HG02852 (cell line): ENCODE measurements around the gene MUSTN1.
A peak's percentile ranks its signal among the peaks of the same experiment; 100 is the strongest.

Experiments used
- ATAC-seq: cut with Tn5 transposase; IDR thresholded peaks from one replicate; pipeline ENCODE4 v1.9.1; 2021; ENCODE audit warnings: mild to moderate bottlenecking, moderate library complexity; ENCODE audit not compliant: unreplicated experiment

MUSTN1 gene

DNA sequence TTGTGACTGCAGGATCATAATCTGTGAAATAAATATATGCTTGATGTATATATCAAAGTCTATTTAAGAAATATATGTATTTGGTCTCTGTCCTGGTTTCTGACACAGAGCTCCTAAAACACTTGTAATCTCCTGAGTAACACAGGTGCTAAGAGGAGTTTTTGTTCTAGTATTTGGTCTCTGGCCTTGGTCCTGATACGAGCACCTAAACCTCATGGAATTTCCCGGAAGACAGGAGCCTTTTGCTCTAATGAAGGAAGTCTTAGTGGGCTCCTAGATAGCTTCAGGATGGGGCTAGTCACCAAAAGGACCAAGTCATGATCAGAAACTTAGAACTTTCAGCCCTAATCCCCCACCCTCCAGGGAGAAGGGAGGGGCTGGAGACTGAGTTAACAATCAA is 19.2 kb upstream of the MUSTN1 start:
- no peak for ATAC-seq

- no peak for ATAC-seq
Observed at GRCh38 chr3:52852419-52852818, 17.6 kb upstream of the MUSTN1 start.

DNA sequence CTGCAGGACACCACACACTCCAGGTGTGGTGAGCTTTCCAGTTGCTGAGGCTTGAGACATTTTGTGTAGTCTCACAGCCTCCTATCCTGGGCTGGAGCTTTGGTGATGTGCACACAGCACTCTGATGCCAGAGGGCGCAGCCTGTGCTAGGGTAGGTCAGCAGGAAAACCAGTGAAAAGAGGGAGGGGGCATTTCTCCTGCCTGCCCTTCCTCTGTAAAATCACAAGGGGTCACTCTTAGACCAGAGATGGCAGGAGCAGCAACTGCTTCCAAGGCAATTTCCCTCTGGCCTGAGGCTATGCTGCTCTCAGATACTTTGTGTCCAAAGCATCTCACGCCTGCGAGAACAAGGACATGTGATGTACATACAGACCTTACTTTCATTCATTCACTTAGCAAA is 16.5 kb upstream of the MUSTN1 start:
- no peak for ATAC-seq

GRCh38 chr3:52849656-52850055 is 14.8 kb upstream of the MUSTN1 start:
- ATAC-seq, result no peak

DNA sequence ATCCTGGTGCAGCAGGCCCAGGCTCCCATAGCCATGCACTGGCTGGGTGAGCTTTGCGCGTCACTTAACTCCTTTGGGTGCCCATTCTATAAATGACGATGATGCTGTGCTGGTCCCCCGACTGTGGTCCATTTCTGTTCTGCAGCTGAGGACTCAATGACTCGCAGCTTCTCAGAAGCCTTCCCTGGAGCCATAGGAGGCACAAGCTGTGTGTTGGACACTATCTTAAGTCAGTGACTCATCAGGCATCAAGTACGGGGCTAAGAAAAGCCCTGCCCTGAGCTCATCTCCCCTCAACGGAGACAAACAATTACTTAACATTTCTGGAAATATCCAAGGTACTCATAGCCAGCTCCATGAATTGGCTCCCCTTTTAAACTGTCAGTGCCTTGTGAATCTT is 13.8 kb upstream of the MUSTN1 start:
- no peak for ATAC-seq

DNA sequence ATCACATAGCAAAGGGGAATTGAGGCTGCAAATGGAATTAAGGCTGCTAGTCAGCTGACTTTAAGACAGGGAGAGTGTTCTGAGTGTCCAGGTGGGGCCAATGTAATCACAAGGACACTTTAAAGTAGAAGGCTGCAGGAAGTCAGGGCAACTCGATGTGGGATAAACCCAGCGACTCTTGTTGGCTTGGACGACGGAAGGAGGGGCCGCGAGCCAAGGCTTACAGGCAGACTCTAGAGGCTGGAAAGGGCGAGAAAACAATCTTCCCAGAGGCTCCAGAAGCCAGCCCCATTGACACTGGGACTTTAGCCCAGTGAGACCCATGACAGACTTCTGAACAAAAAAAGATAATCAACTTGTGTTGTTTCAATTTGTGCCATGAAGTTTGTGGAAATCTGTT is 12.9 kb upstream of the MUSTN1 start:
- no peak for ATAC-seq

DNA sequence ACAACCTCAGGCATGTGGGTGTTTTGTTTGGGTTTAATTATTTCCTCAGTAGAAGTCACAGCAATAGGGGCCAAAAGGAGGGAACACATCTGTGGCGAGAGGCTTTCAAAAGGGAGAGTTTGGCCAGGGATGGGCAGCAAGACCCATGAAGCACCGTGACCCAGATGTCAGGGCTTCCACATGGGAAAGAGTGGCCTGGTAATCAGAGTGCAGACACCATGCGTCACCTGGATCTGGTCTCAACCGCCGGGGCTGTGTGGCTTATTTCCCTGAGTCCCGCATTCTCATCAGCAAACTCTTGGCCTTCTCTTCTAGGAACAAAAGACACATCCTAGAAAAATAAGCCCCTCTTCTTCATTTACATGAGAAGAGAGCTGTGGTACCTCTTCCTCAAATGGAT is 12.4 kb upstream of the MUSTN1 start:
- ATAC-seq, result no peak

DNA sequence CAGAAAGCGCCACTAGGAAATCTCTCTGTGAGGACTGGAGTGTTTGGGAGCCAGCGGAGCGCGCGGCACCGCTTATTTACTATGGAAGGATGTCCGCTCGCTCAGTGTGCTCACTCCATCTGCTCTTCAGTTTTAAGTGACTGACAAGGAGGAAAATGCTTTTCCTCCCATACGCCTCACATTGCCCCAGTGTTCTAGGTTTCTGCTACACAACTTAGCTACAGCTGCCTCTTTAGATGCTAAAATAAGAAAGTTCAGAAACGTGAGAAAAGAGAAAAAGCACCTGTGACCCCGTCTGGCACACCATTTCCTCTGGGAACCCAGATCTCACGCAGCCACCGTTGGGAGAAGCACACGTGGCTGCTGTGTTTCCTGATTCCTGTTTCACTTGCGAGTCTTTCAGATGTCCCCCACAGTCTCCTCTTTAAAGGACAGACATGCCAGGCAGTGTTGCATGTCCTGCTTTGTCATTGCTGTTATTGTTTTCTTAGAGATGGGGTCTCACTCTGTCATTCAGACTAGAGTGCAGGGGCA is 11.7 kb upstream of the MUSTN1 start:
- ATAC-seq, result no peak

GRCh38 chr3:52845691-52846431 is 11.0 kb upstream of the MUSTN1 start:
- ATAC-seq, result no peak

DNA sequence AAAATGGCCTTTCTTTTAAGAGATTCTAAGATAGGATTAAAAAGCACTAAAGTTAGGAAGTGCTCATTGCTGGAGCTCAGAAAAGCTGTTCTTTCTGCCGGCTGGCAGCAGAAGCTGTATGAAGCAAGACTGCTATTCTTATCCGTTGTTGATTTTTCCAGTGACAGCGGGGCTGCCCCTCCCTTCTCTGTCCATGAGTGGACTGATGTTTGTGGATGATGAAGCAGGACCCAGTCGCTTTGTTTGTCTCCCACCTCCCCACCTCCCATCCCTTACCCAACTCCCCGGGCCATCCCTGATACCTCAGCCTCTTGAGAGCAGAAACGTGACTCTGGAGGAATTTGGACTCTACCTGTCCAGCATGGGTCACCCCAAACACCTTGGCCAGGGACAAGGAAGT is 10.3 kb upstream of the MUSTN1 start:
- no peak for ATAC-seq

DNA sequence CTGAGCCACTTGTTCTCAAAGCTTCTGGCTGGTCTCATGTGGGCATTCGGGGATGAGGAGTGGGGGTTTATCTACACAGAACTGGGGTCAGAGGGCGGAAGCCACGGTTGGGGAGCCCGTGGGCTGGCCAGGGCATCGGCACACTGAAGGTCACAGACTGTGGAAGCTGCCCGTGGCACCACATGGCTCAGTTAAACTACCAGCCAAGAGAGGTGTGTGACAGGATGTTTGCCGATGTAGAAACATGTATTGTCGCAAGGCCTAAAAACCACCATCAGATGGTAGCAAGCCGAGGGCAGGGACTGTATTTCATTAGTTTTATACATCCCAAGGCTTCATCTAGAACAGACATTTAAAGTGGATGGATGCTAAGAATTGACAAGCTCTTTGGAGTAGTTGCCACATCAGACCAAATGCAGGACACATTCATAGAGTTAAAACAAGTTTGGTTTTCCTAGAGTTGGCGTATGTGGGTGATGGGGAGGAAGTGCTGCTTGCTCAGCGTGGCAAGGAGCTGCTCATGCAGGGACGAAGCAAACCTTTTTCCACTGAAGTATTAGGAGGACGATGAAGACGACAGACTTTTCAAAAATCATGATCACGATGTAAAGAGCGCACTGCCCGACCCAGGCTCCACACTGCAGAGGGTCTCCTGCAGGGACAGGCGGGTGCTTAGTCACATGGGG is 9.6 kb upstream of the MUSTN1 start:
- ATAC-seq, result no peak

GRCh38 chr3:52843881-52844280 is 9.1 kb upstream of the MUSTN1 start:
- ATAC-seq, result no peak

- ATAC-seq, result no peak
Observed at GRCh38 chr3:52843108-52843865, 8.5 kb upstream of the MUSTN1 start.

GRCh38 chr3:52842424-52842823 is 7.6 kb upstream of the MUSTN1 start:
- ATAC-seq, result no peak

DNA sequence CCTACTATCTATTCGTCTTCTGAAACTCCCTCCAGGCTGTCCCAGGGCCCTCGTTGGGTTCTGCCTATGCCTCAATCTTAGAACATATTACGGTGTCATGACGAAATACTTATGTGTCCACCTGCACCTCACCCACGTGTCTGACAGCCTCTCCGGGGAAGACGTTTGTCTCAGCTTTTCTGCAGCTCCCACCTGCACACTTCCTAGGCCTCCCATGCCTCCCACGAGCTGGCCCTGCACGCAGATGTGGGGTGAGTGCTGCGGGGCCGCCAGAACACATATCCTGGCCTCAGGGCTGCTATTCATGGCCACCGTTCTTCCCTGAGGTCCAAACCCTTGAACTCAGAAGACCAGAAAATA is 7.1 kb upstream of the MUSTN1 start:
- ATAC-seq, result no peak

GRCh38 chr3:52841211-52841980 is 6.6 kb upstream of the MUSTN1 start:
- peak; percentile 66 for ATAC-seq

DNA sequence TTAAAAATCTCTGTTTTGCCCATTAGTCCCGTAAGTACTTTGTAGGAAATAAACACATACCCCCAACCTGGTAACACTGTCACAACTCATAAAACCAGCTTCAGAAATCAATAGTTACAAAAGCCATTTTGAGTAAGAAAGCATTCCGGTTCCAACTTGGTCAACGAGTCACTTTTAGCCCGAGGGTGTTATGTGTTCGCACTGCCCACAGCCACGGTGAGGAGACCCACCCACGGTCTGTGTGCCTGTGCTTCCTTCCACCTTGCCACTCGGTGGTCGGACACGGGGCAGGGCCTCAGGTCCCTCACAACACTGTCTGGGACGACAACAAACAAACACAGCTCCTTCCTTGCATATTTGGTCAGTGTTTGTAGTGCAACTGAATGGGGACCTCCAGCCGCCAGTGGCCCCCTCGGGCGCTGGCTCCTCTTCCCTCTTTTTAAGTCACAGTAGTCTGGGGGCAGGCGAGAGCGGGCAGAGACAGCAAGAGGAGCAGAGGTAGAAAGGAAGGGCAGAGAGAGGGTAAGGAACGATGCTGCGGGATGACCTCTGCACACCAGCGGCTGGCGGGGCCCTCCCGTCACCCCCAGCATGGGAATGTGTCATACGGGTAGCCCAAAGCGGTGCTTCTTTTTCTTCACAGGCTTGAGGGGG is 5.2 kb upstream of the MUSTN1 start:
- ATAC-seq, result no peak

- ATAC-seq, result no peak
Observed at GRCh38 chr3:52839268-52839575, 4.4 kb upstream of the MUSTN1 start.

DNA sequence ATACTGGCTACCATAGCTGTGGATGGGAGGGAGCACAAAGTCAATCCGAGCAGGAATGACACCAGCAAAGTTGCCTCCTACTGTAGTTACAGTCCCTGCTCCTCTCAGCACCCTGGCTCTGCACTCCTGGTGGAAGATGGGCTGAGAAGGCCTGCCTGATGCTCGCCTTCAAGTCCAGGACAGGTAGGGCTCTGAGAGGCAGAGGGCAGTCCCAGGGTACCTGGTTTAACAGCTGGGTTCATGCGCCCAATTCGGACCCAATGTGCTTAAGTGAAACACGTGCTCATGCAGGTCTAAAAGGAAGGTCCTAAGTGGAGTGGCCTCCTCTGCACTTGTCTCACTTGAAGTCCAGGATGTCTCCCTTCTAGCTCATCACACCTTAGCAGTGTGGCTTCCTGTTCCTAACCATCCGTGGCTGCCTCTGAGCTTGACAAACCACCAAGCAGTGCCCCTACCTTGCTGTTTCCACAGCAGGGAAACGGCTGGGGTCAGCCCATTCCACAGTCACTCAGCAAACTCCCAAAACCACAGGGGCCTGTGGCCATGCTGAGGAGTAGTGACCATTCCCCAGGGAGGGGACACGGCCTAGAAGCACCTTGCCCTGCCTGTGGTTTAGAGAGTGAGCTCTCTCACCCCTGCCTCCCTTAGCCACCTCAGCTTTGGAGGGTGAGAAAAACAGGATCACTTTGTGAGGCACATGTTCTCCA is 3.9 kb upstream of the MUSTN1 start:
- ATAC-seq, result no peak

DNA sequence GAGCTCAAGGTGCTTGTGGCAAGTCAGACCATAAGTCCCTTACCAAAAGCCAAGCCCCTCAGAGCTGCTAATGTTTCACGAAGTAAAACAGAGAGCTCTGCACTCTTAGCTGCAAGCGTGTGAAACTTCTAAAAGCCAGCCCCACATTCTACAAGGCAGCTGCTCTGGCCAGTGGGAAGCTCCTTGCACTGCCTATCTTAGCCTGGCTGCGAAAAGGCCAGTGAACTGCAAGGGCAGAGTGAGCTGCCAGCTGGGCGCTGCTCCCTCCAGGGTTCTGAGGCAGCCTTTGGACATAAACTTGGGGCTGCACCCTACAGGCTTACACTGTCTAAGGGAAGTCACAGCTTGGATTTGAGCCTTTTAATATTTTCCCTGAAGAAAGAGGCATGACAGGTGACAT is 2.2 kb upstream of the MUSTN1 start:
- no peak for ATAC-seq
